HG03103 (cell line): Measurements from ENCODE around the gene ZNG1E.
"Not testable (repeated sequence)": the region's sequence is repeated elsewhere in the genome, so short reads cannot be mapped to it uniquely, and the experiment has no call there.

Source experiments
- ATAC-seq: cut with Tn5 transposase; IDR thresholded peaks from one replicate; pipeline ENCODE4 v1.9.1; 2021; ENCODE audit warnings: low read depth; ENCODE audit not compliant: unreplicated experiment

Gene ZNG1E

DNA sequence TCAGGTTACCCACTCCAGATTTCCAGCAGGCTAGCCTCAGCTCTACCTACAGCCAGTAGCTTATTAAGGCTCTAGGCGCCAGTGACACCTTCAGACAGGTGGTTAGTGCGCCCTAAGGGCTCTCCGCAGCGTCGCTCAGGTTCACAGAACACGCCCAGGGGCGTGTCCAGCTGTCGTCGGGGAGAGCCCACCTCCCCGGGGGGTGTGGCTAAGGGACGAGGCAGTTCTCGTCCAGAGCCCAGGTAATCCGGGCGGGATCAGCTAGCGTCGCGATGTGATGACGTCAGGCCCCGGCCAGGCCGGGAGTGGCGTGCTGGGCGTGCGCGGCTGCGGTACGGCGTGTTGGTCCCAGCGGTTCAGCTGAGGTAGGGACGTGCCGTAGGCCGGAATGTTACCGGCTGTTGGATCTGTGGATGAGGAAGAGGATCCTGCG lies at the start of gene ZNG1E:
Gene ZNG1E (plus strand): TSS at position 340 of the 433 bp plus-strand sequence. CDS start 49 bp downstream, at position 389.
- ATAC-seq: not testable (repeated sequence)

DNA sequence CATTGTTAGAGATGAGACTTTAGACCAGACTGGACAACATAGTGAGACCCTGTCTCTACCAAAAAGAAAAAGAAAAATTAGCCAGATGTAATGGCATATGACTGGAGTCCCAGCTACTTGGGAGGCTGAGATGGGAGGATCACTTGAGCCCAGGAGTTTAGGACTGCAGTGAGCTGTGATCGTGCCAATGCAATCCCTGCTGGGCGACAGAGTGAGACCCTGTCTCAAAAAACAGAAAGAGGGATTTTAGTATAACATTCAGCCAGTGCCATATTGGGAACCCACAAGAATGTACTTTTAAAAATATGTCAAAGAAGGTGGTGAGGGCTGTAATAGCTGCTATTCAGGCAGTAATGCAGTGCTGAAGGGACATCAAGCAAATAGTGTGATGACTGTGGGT lies 2.1 kb upstream of the ZNG1E start:
- not testable (repeated sequence) for ATAC-seq

DNA sequence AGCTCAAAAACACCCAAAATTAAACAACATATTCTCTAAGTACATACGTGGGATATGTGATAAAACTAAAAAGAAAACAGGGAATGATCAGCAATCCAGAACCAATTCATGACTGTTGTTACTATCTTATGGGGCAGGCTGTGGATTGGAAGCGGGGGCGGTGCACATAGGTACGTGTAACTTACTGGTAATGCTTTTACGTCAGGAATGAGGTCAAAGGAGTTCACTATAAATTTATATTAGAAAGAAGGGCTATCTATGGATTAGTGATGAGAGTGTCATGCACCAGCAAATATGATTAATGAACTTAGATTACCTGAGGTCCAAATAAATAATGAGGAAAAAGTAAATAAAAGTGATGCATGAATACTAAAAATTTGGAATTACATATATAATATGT lies 710 bp upstream of the ZNG1E start:
- ATAC-seq: not testable (repeated sequence)

DNA sequence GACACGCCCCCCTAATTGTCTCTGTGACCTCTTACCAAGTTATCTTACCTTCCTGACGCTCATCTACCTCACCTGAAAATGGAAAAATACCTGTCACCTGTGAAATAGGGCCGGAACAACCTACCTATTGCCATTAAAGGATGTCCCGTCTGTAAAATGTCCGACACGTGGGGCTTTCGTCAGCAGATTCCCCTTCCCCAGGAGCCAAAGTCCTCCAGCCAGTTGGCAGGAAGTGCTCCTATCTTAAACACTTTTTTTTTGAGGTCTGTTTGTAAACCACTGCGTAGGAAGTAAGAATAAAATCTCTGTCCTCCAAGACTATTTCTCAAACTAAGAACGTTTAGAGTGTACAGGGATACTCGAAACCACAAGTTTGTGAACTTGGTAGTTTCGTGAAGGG lies 661 bp downstream of the ZNG1E start:
- ATAC-seq: not testable (repeated sequence)

DNA sequence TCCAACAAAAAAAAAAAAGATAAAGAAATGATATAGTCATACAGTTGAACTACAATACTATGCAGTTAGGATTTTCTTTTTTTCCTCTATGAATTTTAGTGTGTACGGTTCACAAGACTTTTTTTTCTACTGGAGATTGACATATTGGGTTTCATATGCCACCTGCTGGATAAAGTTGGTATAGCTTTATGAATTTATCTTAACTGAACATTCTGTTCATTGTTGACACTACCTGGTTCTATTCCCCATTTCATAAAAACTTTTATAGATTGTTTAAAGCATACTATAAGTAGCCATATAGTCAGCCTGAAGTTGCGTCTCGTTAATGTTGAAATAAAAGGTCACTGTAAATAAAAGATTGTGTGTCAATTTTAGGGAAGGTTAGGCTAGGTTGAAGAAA lies 2.8 kb downstream of the ZNG1E start:
- not testable (repeated sequence) for ATAC-seq

DNA sequence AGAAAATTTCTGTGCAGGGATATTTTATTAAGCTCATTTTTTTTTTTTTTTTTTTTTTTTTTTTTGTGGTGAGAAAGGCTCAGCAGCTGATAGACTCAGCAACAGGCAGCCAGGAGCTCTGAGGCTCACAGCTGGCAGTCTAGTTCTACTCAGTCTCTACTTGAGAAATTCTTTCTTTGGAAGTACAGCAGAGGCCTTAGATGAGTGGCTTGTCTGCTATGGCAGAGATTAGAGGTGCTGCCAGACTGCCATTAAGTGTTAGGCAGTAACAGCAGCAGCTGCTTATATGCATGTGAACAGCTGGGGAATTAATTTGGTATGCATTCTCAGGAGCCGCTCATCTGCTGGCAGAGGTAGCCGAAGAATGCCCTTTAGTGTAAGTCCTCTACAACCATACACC lies 27.8 kb downstream of the ZNG1E start:
- not testable (repeated sequence) for ATAC-seq

DNA sequence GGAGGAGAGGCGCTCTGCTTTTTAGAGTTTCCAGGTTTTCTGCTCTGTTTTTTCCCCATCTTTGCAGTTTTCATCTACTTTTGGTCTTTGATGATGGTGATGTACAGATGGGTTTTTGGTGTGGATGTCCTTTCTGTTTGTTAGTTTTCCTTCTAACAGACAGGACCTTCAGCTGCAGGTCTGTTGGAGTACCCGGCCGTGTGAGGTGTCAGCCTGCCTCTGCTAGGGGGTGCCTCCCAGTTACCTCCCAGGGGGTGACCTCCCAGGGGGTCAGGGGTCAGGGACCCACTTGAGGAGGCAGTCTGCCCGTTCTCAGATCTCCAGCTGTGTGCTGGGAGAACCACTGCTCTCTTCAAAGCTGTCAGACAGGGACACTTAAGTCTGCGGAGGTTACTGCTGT lies 38.7 kb downstream of the ZNG1E start:
- ATAC-seq: not testable (repeated sequence)

DNA sequence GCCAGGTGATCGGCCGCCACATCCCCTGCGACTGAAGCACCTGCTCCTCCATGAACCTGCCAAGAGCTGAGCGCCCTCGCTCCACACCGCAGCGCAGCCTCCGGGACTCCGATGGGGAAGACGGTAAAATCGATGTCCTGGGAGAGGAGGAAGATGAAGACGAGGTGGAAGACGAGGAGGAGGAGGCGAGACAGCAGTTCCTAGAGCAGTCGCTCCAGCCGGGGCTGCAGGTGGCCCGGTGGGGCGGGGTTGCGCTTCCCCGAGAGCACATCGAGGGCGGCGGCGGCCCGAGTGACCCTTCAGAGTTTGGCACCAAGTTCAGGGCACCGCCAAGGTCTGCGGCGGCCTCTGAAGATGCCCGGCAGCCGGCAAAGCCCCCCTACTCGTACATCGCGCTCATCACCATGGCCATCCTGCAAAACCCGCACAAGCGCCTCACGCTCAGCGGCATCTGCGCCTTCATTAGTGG lies 61.4 kb downstream of the ZNG1E start, which contains the start of gene FOXD4L4:
Gene FOXD4L4 (plus strand): TSS at position 51 of the 469 bp plus-strand sequence. CDS start 0 bp downstream, at position 51.
- not testable (repeated sequence) for ATAC-seq

GRCh38 chr9:65738133-65738532 lies 62.4 kb downstream of the ZNG1E start:
- not testable (repeated sequence) for ATAC-seq
